ENCODE data around the gene AXL.

Gene AXL

DNA sequence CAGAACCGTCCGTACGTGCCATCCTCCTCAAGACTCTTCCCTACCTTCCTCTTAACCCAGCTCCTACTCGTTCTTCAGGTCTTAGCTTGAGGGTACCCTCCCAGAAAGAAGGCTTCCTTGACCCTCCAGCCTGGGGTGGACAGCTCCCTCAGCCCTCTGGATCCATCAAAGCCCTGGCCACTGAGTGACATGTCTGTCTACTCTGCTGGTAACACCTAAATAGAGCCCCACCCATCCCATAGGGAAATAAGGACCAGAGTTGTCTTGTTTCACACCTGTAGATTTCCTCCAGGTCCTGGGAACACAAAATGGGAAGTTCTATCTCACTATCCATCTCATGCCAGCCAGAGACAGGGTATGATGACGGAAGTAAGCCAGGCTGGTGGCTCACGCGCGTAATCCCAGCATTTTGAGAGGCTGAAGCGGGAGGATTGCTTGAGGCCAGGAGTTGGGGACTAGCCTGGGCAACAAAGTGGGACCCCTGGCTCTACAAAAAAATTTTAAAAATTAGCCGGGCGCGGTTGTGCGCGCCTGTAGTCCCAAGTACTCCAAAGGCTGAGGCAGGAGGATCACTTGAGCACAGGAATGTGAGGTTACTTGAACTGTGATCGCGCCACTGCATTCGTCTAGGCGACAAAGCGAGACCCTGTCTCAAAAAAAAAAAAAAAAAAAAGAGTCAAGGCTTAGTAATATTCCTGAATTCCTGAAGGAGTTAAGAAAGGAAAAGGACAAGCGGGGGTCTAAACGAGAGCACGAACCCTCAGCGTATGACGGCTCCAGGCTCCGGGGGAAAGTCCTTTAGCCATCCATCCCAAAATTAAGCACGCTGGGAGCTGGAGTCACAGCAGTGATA, 90.4 kb downstream of the AXL start:
- peak; percentile 48 for DNase-seq

DNA sequence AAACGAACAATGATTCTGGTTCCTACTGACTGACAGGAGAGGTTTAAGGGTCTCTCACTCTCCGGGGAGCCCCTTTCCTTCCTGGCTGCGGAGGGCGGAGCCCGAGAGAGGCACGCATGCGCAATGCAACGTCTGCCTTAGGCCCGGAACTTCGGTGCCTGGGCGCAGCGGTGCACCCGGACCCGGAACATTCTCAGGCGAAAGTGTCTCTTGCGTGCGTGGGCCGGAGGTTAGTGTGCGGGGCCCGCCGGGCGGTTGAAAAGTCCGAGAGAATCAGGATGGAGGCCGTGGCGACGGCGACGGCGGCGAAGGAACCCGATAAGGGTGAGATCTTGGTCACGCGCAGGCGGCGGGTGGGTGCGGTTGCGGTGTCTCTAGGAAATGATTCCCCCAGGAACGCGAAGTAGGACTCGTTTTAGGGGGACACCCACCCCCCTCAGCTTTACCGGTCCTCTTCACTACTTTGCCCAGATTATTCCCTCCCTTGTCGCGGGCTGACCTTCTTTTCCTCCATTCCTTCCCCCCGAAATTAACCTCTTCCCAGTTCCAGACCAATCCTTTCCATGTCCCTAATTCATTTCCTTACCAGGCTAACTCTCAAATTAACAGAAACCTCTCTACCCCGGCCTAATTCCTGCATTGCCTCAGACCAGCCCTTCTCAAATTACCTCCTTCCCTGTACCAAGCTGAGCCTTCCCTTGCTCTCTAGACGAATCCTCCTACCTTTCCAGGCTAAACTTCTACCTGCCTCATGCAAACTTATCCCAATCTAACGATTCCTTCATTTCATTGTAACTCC, 91.2 kb downstream of the AXL start, which contains the start of gene CCDC97:
Gene CCDC97, plus strand, starts transcription at position 140 of the 799 bp plus-strand sequence. Its CDS starts 139 bp downstream, at position 279.
- peak; percentile 85 for DNase-seq

DNA sequence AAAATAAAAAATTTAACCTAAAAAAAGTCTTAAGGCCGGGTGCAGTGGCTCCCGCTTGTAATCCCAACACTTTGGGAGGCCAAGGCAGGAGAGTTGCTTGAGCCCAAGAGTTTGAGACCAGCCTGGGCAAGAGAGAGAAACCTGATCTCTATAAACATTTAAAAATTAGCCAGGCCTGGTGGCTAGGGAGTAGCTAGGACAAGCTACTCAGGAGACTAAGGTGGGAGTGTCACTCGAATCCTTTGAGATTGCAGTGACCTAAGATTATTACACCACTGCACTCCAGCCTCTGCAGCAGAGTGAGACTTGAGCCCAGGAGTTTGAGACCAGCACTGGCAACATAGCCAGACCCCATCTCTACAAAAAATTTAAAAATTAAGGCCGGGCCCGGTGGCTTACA, 92.0 kb downstream of the AXL start:
- no peak for DNase-seq

Data from MV-4-11 (cell line).